B cell (primary cell): ENCODE data around the gene ZBTB5. TPM values are rescaled to one million over a fixed set of nuclear protein-coding genes. Genes with fewer than 3 reads are reported as not detected.
"Not testable (repeated sequence)": the region's sequence is repeated elsewhere in the genome, so short reads cannot be mapped to it uniquely, and the experiment has no call there.

ENCODE experiments used
- ATAC-seq: fragments of 200-7000 bp; cut with Tn5 transposase; one replicate; pipeline ENCODE4 v1.10.0; 2021; ENCODE audit warnings: low read depth, mild to moderate bottlenecking, moderate number of reproducible peaks, moderate library complexity
- CTCF ChIA-PET: fragments of 350-600 bp; sonication (Branson Sonifier 250); formaldehyde crosslinking; loops from one replicate; lab custom pipeline; 2021; ENCODE audit warnings: antibody characterized with exemption, inconsistent platforms; lab: Charles Lee
- POLR2A ChIA-PET: fragments of 350-600 bp; sonication (Branson Sonifier 250); formaldehyde crosslinking; loops from one replicate; lab custom pipeline; 2021; ENCODE audit warnings: antibody characterized with exemption; lab: Charles Lee
- DNase-seq: peaks from one replicate; pipeline ENCODE4 v3.0.0; 2013
- H2AFZ ChIP-seq: 2 replicates; pipeline ENCODE4 v1.6.1; 2012; ENCODE audit warnings: mild to moderate bottlenecking, low read depth, low read length; ENCODE audit not compliant: insufficient read depth, poor library complexity, severe bottlenecking
- H3K27ac ChIP-seq, 2 donors: 1 replicate in 1 of 2; 2 replicates in 1 of 2; pipeline ENCODE4 v1.5.1; 2012 to 2013; ENCODE audit warnings: low read length in 2 of 2, mild to moderate bottlenecking in 2 of 2, moderate library complexity in 1 of 2
- H3K27me3 ChIP-seq, 4 experiments: fragments of 200-600 bp in 1 of 4; sonication (generic) in 1 of 4; replicated peaks in 1 of 4; 1 replicate in 2 of 4; 2 replicates in 2 of 4; pipeline versions ENCODE4 v1.6.1 to v1.7.0; 2013 to 2016; ENCODE audit warnings: low read length in 3 of 4, mild to moderate bottlenecking in 2 of 4, mixed read lengths in 1 of 4, moderate library complexity in 1 of 4; ENCODE audit not compliant: insufficient read depth in 4 of 4, control insufficient read depth in 3 of 4; ENCODE audit errors: control extremely low read depth in 1 of 4
- H3K36me3 ChIP-seq, 2 experiments: replicated peaks in 1 of 2; 1 replicate in 1 of 2; 2 replicates in 1 of 2; pipeline versions ENCODE4 v1.6.1 to v1.7.1; 2013; ENCODE audit warnings: low read length in 1 of 2; ENCODE audit not compliant: insufficient read depth in 2 of 2, control insufficient read depth in 1 of 2; ENCODE audit errors: control extremely low read depth in 1 of 2, extremely low read depth in 1 of 2
- H3K4me1 ChIP-seq, 2 donors: fragments of 200-600 bp in 1 of 2; sonication (generic) in 1 of 2; 1 replicate in 1 of 2; 2 replicates in 1 of 2; pipeline versions ENCODE4 v1.5.1 to v1.6.1; 2013 to 2017; ENCODE audit warnings: low read length in 2 of 2; ENCODE audit not compliant: control insufficient read depth in 2 of 2, insufficient read depth in 2 of 2
- H3K4me2 ChIP-seq: replicated peaks from 2 replicates; pipeline ENCODE3; 2012; ENCODE audit warnings: mild to moderate bottlenecking, low read depth, low read length; ENCODE audit not compliant: poor library complexity, severe bottlenecking
- H3K4me3 ChIP-seq, 5 experiments: fragments of 200-600 bp in 1 of 5; sonication (generic) in 1 of 5; 1 replicate in 3 of 5; 2 replicates in 2 of 5; pipeline versions ENCODE4 v1.5.1 to v1.7.0; 2011 to 2016; ENCODE audit warnings: low read length in 4 of 5, mild to moderate bottlenecking in 4 of 5, low read depth in 2 of 5, control low read depth in 1 of 5, moderate library complexity in 1 of 5; ENCODE audit not compliant: insufficient read depth in 1 of 5; ENCODE audit errors: control extremely low read depth in 1 of 5, extremely low read depth in 1 of 5
- H3K79me2 ChIP-seq: fragments of 200-600 bp; sonication (generic); one replicate; pipeline ENCODE4 v1.6.0; 2016; ENCODE audit warnings: low read length; ENCODE audit not compliant: control insufficient read depth, insufficient read depth
- H3K9ac ChIP-seq: fragments of 200-600 bp; sonication (generic); 2 replicates; pipeline ENCODE4 v1.6.1; 2017; ENCODE audit warnings: mild to moderate bottlenecking, low read length, moderate library complexity
- H3K9me3 ChIP-seq, 3 donors: one replicate each; pipeline versions ENCODE4 v1.6.1 to v1.7.1; 2013; ENCODE audit warnings: low read length in 2 of 3; ENCODE audit not compliant: control insufficient read depth in 2 of 3, insufficient read depth in 1 of 3; ENCODE audit errors: control extremely low read depth in 1 of 3
- H4K20me1 ChIP-seq: 2 replicates; pipeline ENCODE4 v1.6.0; 2012; ENCODE audit warnings: mild to moderate bottlenecking, low read length; ENCODE audit not compliant: insufficient read depth, control insufficient read depth, poor library complexity, severe bottlenecking
- H3K27ac Mint-ChIP-seq: one replicate; pipeline ENCODE4 v1.8.0; 2021; ENCODE audit warnings: mixed read lengths
- H3K27me3 Mint-ChIP-seq: one replicate; pipeline ENCODE4 v1.8.0; 2021; ENCODE audit warnings: mixed read lengths
- H3K4me1 Mint-ChIP-seq: one replicate; pipeline ENCODE4 v1.8.0; 2021; ENCODE audit warnings: mixed read lengths
- H3K4me3 Mint-ChIP-seq: one replicate; pipeline ENCODE4 v1.8.0; 2021; ENCODE audit warnings: mixed read lengths
- H3K9me3 Mint-ChIP-seq: one replicate; pipeline ENCODE4 v1.8.0; 2022; ENCODE audit warnings: mixed read lengths; ENCODE audit not compliant: insufficient read depth
- CTCF ChIP-seq: fragments of 200-600 bp; IDR thresholded peaks from one replicate; pipeline ENCODE4 v1.8.0; 2022; ENCODE audit warnings: antibody characterized with exemption, mild to moderate bottlenecking
- WGBS: methylation state at CpG from one replicate; pipeline ENCODE4 v1.1.5; 2013; ENCODE audit warnings: missing lambda C conversion rate; ENCODE audit not compliant: insufficient coverage; 5-methylcytosine and 5-hydroxymethylcytosine counted together
- intact Hi-C: fragments of 100-400 bp; cut with micrococcal nuclease; formaldehyde crosslinking; loops from one replicate; pipeline ENCODE4 v1.10.0; 2022
- polyA plus RNA-seq: library from polyadenylated mRNA; depleted of rRNA; stranded (reverse); fragments of >200 nt; gene quantifications from 2 replicates; pipeline ENCODE4 v1.2.3, GENCODE V29; 2012
- total RNA-seq, 2 donors: library from RNA; stranded (reverse); fragments of 120-200 nt in 1 of 2; gene quantifications; 1 replicate in 1 of 2; 2 replicates in 1 of 2; pipeline versions ENCODE4 v1.2.3 to v1.2.4, GENCODE V29; 2013 to 2022

ZBTB5 gene
- total and polyA plus RNA-seq, 2 donors (not counting 1 experiment from before 2014, with no cell fraction given) = 12.8 to 27.6 TPM

- Mint-ChIP-seq H3K9me3 (no peaks in the 10 kb centered on the region), H3K27ac (no peak overlapping the region), H3K4me3 (no peak overlapping the region), H3K27me3 (peaks cover 6% of the 10 kb centered on the region), H3K4me1 (peaks cover 31% of the 10 kb centered on the region)
- Histone ChIP-seq H3K4me3 (no peak overlapping the region), H3K9ac (no peak overlapping the region), H4K20me1 (no peaks in the 10 kb centered on the region), H2AFZ (no peak overlapping the region), H3K4me1 (peaks cover 14 to 18% of the 10 kb centered on the region in 2 donors), H3K27ac (no peak overlapping the region), H3K79me2 (peaks cover 10% of the 10 kb centered on the region), H3K36me3 (no peaks in the 10 kb centered on the region), H3K27me3 (peaks cover 0 to 4% (median 2%) of the 10 kb centered on the region in 4 experiments), H3K9me3 (peaks cover 0 to 2% (median 0%) of the 10 kb centered on the region in 3 donors), H3K4me2 (no peak overlapping the region)
- DNase-seq (no peak), ATAC-seq (no peak)
- TF ChIP-seq CTCF = no peak
- ChIA-PET CTCF (interaction anchor here (0.6 to 2.5 kb wide), 4 partner anchors 15 to 925 kb away, joined by 4 to 12 read pairs (median 8); partner anchors contain the start of genes TOMM5 and ZBTB5), POLR2A (no interaction called here)
- WGBS = 43% methylated on average over 1 of the region's 3 CpGs
- intact Hi-C loops = loop anchor here (10.0 kb wide), 1 partner anchor 304 kb away; the partner anchor contains the start of gene EXOSC3
Observed at GRCh38 chr9:37480759-37481158, 15.5 kb upstream of the ZBTB5 start.

GRCh38 chr9:37477987-37478619, 12.9 kb upstream of the ZBTB5 start:
- H3K4me3 Mint-ChIP-seq, H3K27me3 Mint-ChIP-seq, H3K9me3 Mint-ChIP-seq, ATAC-seq, H2AFZ ChIP-seq, POLR2A ChIA-PET, intact Hi-C loops, H3K36me3 ChIP-seq, H3K9ac ChIP-seq, H3K4me2 ChIP-seq, H3K79me2 ChIP-seq, H3K4me3 ChIP-seq, H3K27ac ChIP-seq, H3K4me1 ChIP-seq, H3K27me3 ChIP-seq, CTCF ChIA-PET, H4K20me1 ChIP-seq: not testable (repeated sequence)
- H3K4me1 Mint-ChIP-seq = peaks cover 21% of the 10 kb centered on the region
- H3K9me3 ChIP-seq = peaks cover 0 to 11% (median 5%) of the 10 kb centered on the region in 3 donors
- peak overlapping the region; percentile 42 for H3K27ac Mint-ChIP-seq
- DNase-seq = peak; percentile 41
- WGBS = 0% methylated on average over 1 of the region's 5 CpGs

- CTCF ChIA-PET, H3K79me2 ChIP-seq, intact Hi-C loops, H3K4me2 ChIP-seq, H2AFZ ChIP-seq, H3K4me3 ChIP-seq, POLR2A ChIA-PET, H3K9ac ChIP-seq, ATAC-seq, H3K4me3 Mint-ChIP-seq, H3K27me3 Mint-ChIP-seq, H4K20me1 ChIP-seq, H3K36me3 ChIP-seq, H3K27ac Mint-ChIP-seq, H3K27me3 ChIP-seq, DNase-seq, H3K27ac ChIP-seq, H3K9me3 Mint-ChIP-seq: not testable (repeated sequence)
- Histone ChIP-seq H3K4me1 (peaks cover 7 to 10% of the 10 kb centered on the region in 2 donors), H3K9me3 (peaks cover 0 to 11% (median 5%) of the 10 kb centered on the region in 3 donors)
- peaks cover 21% of the 10 kb centered on the region for H3K4me1 Mint-ChIP-seq
- 100% methylated on average over 3 of the region's 4 CpGs for WGBS
Observed at GRCh38 chr9:37477443-37477842, 12.2 kb upstream of the ZBTB5 start.
